ENCODE measurements around the gene MS4A2.
"Not testable (repeated sequence)": the region's sequence is repeated elsewhere in the genome, so short reads cannot be mapped to it uniquely, and the experiment has no call there.

The MS4A2 gene

GRCh38 chr11:60088364-60088763 lies at the start of gene MS4A2:
Gene MS4A2, plus strand, starts transcription at chr11:60088664. Its CDS starts 102 bp downstream, at chr11:60088766.
- no peak for DNase-seq

- DNase-seq: no peak
Measured at GRCh38 chr11:60040109-60040508, 48.4 kb upstream of the MS4A2 start, which contains the start of gene OOSP2. Gene OOSP2, plus strand, starts transcription at chr11:60040409. Its CDS starts 51 bp downstream, at chr11:60040460.

GRCh38 chr11:60050422-60050821 lies 38.0 kb upstream of the MS4A2 start:
- DNase-seq: not testable (repeated sequence)

- not testable (repeated sequence) for DNase-seq
Measured at GRCh38 chr11:60050839-60051238, 37.6 kb upstream of the MS4A2 start.

- no peak for DNase-seq
Measured at GRCh38 chr11:60056349-60056969, 32.0 kb upstream of the MS4A2 start, which contains the start of gene MS4A3. Gene MS4A3, plus strand, starts transcription at chr11:60056665. Its CDS starts 4,496 bp downstream, at chr11:60061161.

GRCh38 chr11:60059052-60059451 lies 29.4 kb upstream of the MS4A2 start:
- no peak for DNase-seq

- DNase-seq: no peak
Measured at GRCh38 chr11:60059521-60060240, 28.8 kb upstream of the MS4A2 start.

GRCh38 chr11:60064111-60064510 lies 24.4 kb upstream of the MS4A2 start:
- no peak for DNase-seq

- no peak for DNase-seq
Measured at GRCh38 chr11:60065801-60066200, 22.7 kb upstream of the MS4A2 start.

- no peak for DNase-seq
Measured at GRCh38 chr11:60069450-60069849, 19.0 kb upstream of the MS4A2 start.

GRCh38 chr11:60071644-60072043 lies 16.8 kb upstream of the MS4A2 start:
- DNase-seq: not testable (repeated sequence)

GRCh38 chr11:60077216-60077817 lies 11.1 kb upstream of the MS4A2 start:
- DNase-seq: no peak

GRCh38 chr11:60077981-60078380 lies 10.5 kb upstream of the MS4A2 start:
- DNase-seq: no peak

- no peak for DNase-seq
Measured at GRCh38 chr11:60078745-60079144, 9.7 kb upstream of the MS4A2 start.

- DNase-seq: no peak
Measured at GRCh38 chr11:60080535-60080934, 7.9 kb upstream of the MS4A2 start.

GRCh38 chr11:60084631-60085273 lies 3.7 kb upstream of the MS4A2 start:
- DNase-seq: no peak

- no peak for DNase-seq
Measured at GRCh38 chr11:60085909-60086308, 2.6 kb upstream of the MS4A2 start.

GRCh38 chr11:60087239-60087638 lies 1.2 kb upstream of the MS4A2 start:
- no peak for DNase-seq

- no peak for DNase-seq
Measured at GRCh38 chr11:60095477-60096120, 7.1 kb downstream of the MS4A2 start.

GRCh38 chr11:60097189-60097588 lies 8.7 kb downstream of the MS4A2 start:
- no peak for DNase-seq

GRCh38 chr11:60098508-60098907 lies 10.0 kb downstream of the MS4A2 start:
- DNase-seq: no peak

- no peak for DNase-seq
Measured at GRCh38 chr11:60100516-60100915, 12.1 kb downstream of the MS4A2 start.

GRCh38 chr11:60101368-60101767 lies 12.9 kb downstream of the MS4A2 start:
- not testable (repeated sequence) for DNase-seq

Measured in activated CD4-positive, alpha-beta T cell treated with anti-CD3 and anti-CD28 coated beads for 4 hours (primary cell).